T-helper 1 cell (primary cell): Measurements from ENCODE around the gene PROSER1.
"Not testable (repeated sequence)": the region's sequence is repeated elsewhere in the genome, so short reads cannot be mapped to it uniquely, and the experiment has no call there.

Source experiments
- DNase-seq, 5 donors: peaks; one replicate each; pipeline ENCODE4 v3.0.0-alpha.2; 2012 to 2020
- total RNA-seq, 4 donors: gene quantifications; one replicate each; lab custom pipeline; 2026; lab: John Stamatoyannopoulos, UW

PROSER1 gene
- total RNA-seq: 15.2 to 21.7 (median 16.4) reads per million in 4 donors

GRCh38 chr13:39037880-39038568 lies at the start of gene PROSER1, which contains the start of gene NHLRC3:
Gene PROSER1, minus strand, starts transcription at chr13:39038089. Its CDS starts 847 bp downstream, at chr13:39037242.
Gene NHLRC3, plus strand, starts transcription at chr13:39038456. Its CDS starts 184 bp downstream, at chr13:39038640.
- DNase-seq: peak; percentile 53 to 86 (median 66)

- not testable (repeated sequence) for DNase-seq
Observed at GRCh38 chr13:39086251-39086945, 48.5 kb upstream of the PROSER1 start.

- DNase-seq: no peak
Observed at GRCh38 chr13:39073983-39074382, 36.1 kb upstream of the PROSER1 start.

GRCh38 chr13:39072842-39073241 lies 35.0 kb upstream of the PROSER1 start:
- DNase-seq: no peak

GRCh38 chr13:39062004-39062403 lies 24.1 kb upstream of the PROSER1 start:
- DNase-seq: no peak

GRCh38 chr13:39058040-39058439 lies 20.2 kb upstream of the PROSER1 start:
- no peak for DNase-seq

- no peak for DNase-seq
Observed at GRCh38 chr13:39056018-39056417, 18.1 kb upstream of the PROSER1 start.

- no peak for DNase-seq
Observed at GRCh38 chr13:39054112-39054511, 16.2 kb upstream of the PROSER1 start.

- no peak for DNase-seq
Observed at GRCh38 chr13:39052944-39053343, 15.1 kb upstream of the PROSER1 start.

GRCh38 chr13:39051157-39051556 lies 13.3 kb upstream of the PROSER1 start:
- DNase-seq: peak in 1 of 5 donors; percentile 13

- DNase-seq: no peak
Observed at GRCh38 chr13:39049274-39049673, 11.4 kb upstream of the PROSER1 start.

GRCh38 chr13:39048806-39049205 lies 10.9 kb upstream of the PROSER1 start:
- no peak for DNase-seq

GRCh38 chr13:39047560-39047959 lies 9.7 kb upstream of the PROSER1 start:
- no peak for DNase-seq

GRCh38 chr13:39044536-39044935 lies 6.6 kb upstream of the PROSER1 start:
- DNase-seq: no peak

- DNase-seq: no peak
Observed at GRCh38 chr13:39040206-39040605, 2.3 kb upstream of the PROSER1 start.

- no peak for DNase-seq
Observed at GRCh38 chr13:39039041-39039440, 1.2 kb upstream of the PROSER1 start.

- DNase-seq: peak; percentile 11 to 79 (median 36)
Observed at GRCh38 chr13:39038569-39039030, 711 bp upstream of the PROSER1 start.

GRCh38 chr13:39037410-39037879 lies 444 bp downstream of the PROSER1 start:
- DNase-seq: no peak

GRCh38 chr13:39036212-39036611 lies 1.7 kb downstream of the PROSER1 start:
- peak in 1 of 5 donors; percentile 59 for DNase-seq

- no peak for DNase-seq
Observed at GRCh38 chr13:39035799-39036198, 2.1 kb downstream of the PROSER1 start.

- DNase-seq: no peak
Observed at GRCh38 chr13:39035204-39035603, 2.7 kb downstream of the PROSER1 start.

GRCh38 chr13:39034085-39034484 lies 3.8 kb downstream of the PROSER1 start:
- DNase-seq: no peak

GRCh38 chr13:39032150-39032549 lies 5.7 kb downstream of the PROSER1 start:
- no peak for DNase-seq

- no peak for DNase-seq
Observed at GRCh38 chr13:39025433-39025839, 12.5 kb downstream of the PROSER1 start.
